H9 (cell line): ENCODE data around the gene ANTXR2. TPM values are rescaled to one million over a fixed set of nuclear protein-coding genes. Genes with fewer than 3 reads are reported as not detected.

ENCODE experiments used
- DNase-seq: peaks from one replicate; pipeline ENCODE4 v3.0.0-alpha.2; 2017
- H2AFZ ChIP-seq: one replicate; pipeline ENCODE4 v1.6.1; 2013; ENCODE audit warnings: mild to moderate bottlenecking, low read length, control low read depth, moderate library complexity
- H2AK5ac ChIP-seq: 2 replicates; pipeline ENCODE4 v1.6.1; 2013; ENCODE audit warnings: low read length, control low read depth, mixed read lengths; ENCODE audit not compliant: insufficient read length
- H2BK120ac ChIP-seq: one replicate; pipeline ENCODE4 v1.6.1; 2013; ENCODE audit warnings: low read depth, mild to moderate bottlenecking, low read length, control low read depth, inconsistent platforms; ENCODE audit not compliant: poor library complexity, severe bottlenecking
- H2BK12ac ChIP-seq: 2 replicates; pipeline ENCODE4 v1.6.1; 2013; ENCODE audit warnings: low read length, control low read depth, mixed read lengths, low read depth; ENCODE audit not compliant: insufficient read length
- H2BK15ac ChIP-seq: 2 replicates; pipeline ENCODE4 v1.6.1; 2013; ENCODE audit warnings: low read depth, low read length, control low read depth
- H2BK20ac ChIP-seq: one replicate; pipeline ENCODE4 v1.6.1; 2013; ENCODE audit warnings: low read depth, mild to moderate bottlenecking, low read length, control low read depth, inconsistent platforms; ENCODE audit not compliant: poor library complexity, severe bottlenecking
- H2BK5ac ChIP-seq: 2 replicates; pipeline ENCODE4 v1.6.1; 2013; ENCODE audit warnings: low read length, control low read depth, mixed read lengths; ENCODE audit not compliant: insufficient read length
- H3K14ac ChIP-seq: 2 replicates; pipeline ENCODE4 v1.6.1; 2013; ENCODE audit warnings: low read length, control low read depth; ENCODE audit not compliant: insufficient read depth
- H3K18ac ChIP-seq: 2 replicates; pipeline ENCODE4 v1.6.1; 2013; ENCODE audit warnings: low read depth, mild to moderate bottlenecking, mixed read lengths, low read length, control low read depth; ENCODE audit not compliant: insufficient read length
- H3K23ac ChIP-seq: 2 replicates; pipeline ENCODE4 v1.6.1; 2013; ENCODE audit warnings: low read length, control low read depth, mixed read lengths, low read depth; ENCODE audit not compliant: insufficient read length
- H3K23me2 ChIP-seq: 2 replicates; pipeline ENCODE4 v1.6.1; 2013; ENCODE audit warnings: low read depth, mild to moderate bottlenecking, mixed read lengths, low read length, control low read depth; ENCODE audit not compliant: insufficient read length, poor library complexity, severe bottlenecking
- H3K27ac ChIP-seq: 2 replicates; pipeline ENCODE4 v1.5.1; 2013; ENCODE audit warnings: low read length, control low read depth, mixed read lengths, low read depth; ENCODE audit not compliant: insufficient read length
- H3K27me3 ChIP-seq: 2 replicates; pipeline ENCODE4 v1.6.1; 2013; ENCODE audit warnings: low read length, control low read depth, inconsistent platforms; ENCODE audit not compliant: insufficient read depth
- H3K4ac ChIP-seq: 2 replicates; pipeline ENCODE4 v1.6.1; 2013; ENCODE audit warnings: low read depth, mild to moderate bottlenecking, control low read depth, inconsistent platforms, low read length, moderate library complexity
- H3K4me1 ChIP-seq: 2 replicates; pipeline ENCODE4 v1.6.1; 2013; ENCODE audit warnings: low read length, control low read depth, inconsistent platforms; ENCODE audit not compliant: insufficient read depth
- H3K4me2 ChIP-seq: 2 replicates; pipeline ENCODE4 v1.6.1; 2013; ENCODE audit warnings: low read length, control low read depth, mixed read lengths; ENCODE audit not compliant: insufficient read length, insufficient read depth
- H3K56ac ChIP-seq: 2 replicates; pipeline ENCODE4 v1.6.1; 2013; ENCODE audit warnings: low read depth, mild to moderate bottlenecking, mixed read lengths, low read length, control low read depth; ENCODE audit not compliant: insufficient read length
- H3K79me1 ChIP-seq: 2 replicates; pipeline ENCODE4 v1.6.1; 2013; ENCODE audit warnings: low read depth, mild to moderate bottlenecking, moderate library complexity, low read length, control low read depth, inconsistent platforms; ENCODE audit not compliant: insufficient read depth, poor library complexity, severe bottlenecking
- H3K79me2 ChIP-seq: 2 replicates; pipeline ENCODE4 v1.6.1; 2013; ENCODE audit warnings: low read length, control low read depth, inconsistent platforms; ENCODE audit not compliant: insufficient read depth
- H3K9ac ChIP-seq: 2 replicates; pipeline ENCODE4 v1.6.1; 2013; ENCODE audit warnings: low read length, control low read depth, mixed read lengths; ENCODE audit not compliant: insufficient read length; ENCODE audit errors: extremely low read depth
- H3K9me3 ChIP-seq: one replicate; pipeline ENCODE4 v1.6.1; 2013; ENCODE audit warnings: low read depth, low read length, inconsistent platforms; ENCODE audit not compliant: control insufficient read depth
- H3T11ph ChIP-seq: one replicate; pipeline ENCODE4 v1.6.1; 2013; ENCODE audit warnings: mild to moderate bottlenecking, low read length, control low read depth, inconsistent platforms
- H4K20me1 ChIP-seq: one replicate; pipeline ENCODE4 v1.6.1; 2013; ENCODE audit not compliant: control insufficient read depth, insufficient read length, insufficient read depth
- H4K5ac ChIP-seq: 2 replicates; pipeline ENCODE4 v1.6.1; 2013; ENCODE audit warnings: low read depth, mild to moderate bottlenecking, mixed read lengths, low read length, control low read depth; ENCODE audit not compliant: insufficient read length
- H4K8ac ChIP-seq: replicated peaks from 2 replicates; pipeline ENCODE4 v1.6.1; 2013; ENCODE audit warnings: low read length, control low read depth, mixed read lengths, low read depth; ENCODE audit not compliant: insufficient read length
- H4K91ac ChIP-seq: 2 replicates; pipeline ENCODE4 v1.6.1; 2013; ENCODE audit warnings: low read depth, mild to moderate bottlenecking, moderate library complexity, mixed read lengths, low read length, control low read depth; ENCODE audit not compliant: insufficient read length
- H3K27ac Mint-ChIP-seq, 3 experiments: 2 replicates in 2 of 3; 3 replicates in 1 of 3; pipeline ENCODE4 v1.8.0; 2020 to 2021; ENCODE audit warnings: mixed read lengths in 3 of 3, mild to moderate bottlenecking in 1 of 3, moderate library complexity in 1 of 3
- H3K27me3 Mint-ChIP-seq: 2 replicates; pipeline ENCODE4 v1.8.0; 2021; ENCODE audit warnings: low read depth, mild to moderate bottlenecking, moderate library complexity, mixed read lengths
- H3K36me3 Mint-ChIP-seq, 3 experiments: 2 replicates in 2 of 3; 3 replicates in 1 of 3; pipeline ENCODE4 v1.8.0; 2020 to 2021; ENCODE audit warnings: low read depth in 3 of 3, mixed read lengths in 3 of 3; ENCODE audit not compliant: insufficient read depth in 1 of 3
- H3K4me1 Mint-ChIP-seq, 2 experiments: 2 replicates each; pipeline ENCODE4 v1.8.0; 2020; ENCODE audit warnings: mixed read lengths in 2 of 2
- H3K4me3 Mint-ChIP-seq, 2 experiments: 2 replicates in 1 of 2; 3 replicates in 1 of 2; pipeline ENCODE4 v1.8.0; 2020 to 2021; ENCODE audit warnings: mild to moderate bottlenecking in 2 of 2, mixed read lengths in 2 of 2, moderate library complexity in 1 of 2
- H3K9me3 Mint-ChIP-seq, 2 experiments: 2 replicates in 1 of 2; 3 replicates in 1 of 2; pipeline ENCODE4 v1.8.0; 2020; ENCODE audit warnings: mild to moderate bottlenecking in 2 of 2, mixed read lengths in 2 of 2, moderate library complexity in 1 of 2
- CTCF ChIP-seq: fragments of 200-600 bp; sonication (generic); conservative IDR thresholded peaks from 3 replicates; pipeline ENCODE4 v1.8.0; 2021; ENCODE audit warnings: antibody characterized with exemption, mild to moderate bottlenecking
- WGBS: extraction: QIAGEN DNeasy Blood & Tissue Kit; methylation state at CpG from one replicate; pipeline ENCODE4 v1.1.7; 2013; ENCODE audit warnings: missing lambda C conversion rate, low lambda C conversion rate, mixed read lengths; ENCODE audit not compliant: insufficient read length; ENCODE audit errors: extremely low coverage; 5-methylcytosine and 5-hydroxymethylcytosine counted together
- total RNA-seq: library from RNA; stranded (reverse); gene quantifications from 2 replicates; pipeline ENCODE4 v1.2.1, GENCODE V29; 2021

ANTXR2 gene
- total RNA-seq, 1 experiment from 2014 or later, result 4.7 TPM

DNA sequence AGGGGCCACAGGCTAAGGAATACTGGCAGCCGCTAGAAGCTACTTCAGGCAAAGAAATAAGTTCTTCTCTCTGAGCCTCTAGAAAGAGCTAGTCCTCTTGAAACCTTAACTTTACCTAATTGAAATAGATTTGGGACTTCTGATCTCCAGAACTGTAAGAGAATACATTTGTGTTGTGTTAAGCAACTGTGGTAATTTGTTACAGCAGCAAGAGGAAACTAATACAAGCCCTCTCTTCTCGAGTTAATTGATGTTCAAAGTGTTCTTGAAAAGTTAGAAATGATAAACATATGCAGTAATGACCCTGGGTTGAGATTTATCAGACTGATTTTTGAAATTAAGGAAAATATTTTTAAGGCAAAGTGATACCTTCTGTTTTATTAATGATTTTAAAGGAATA lies 172.8 kb downstream of the ANTXR2 start:
- H2BK12ac ChIP-seq, result no peak overlapping the region
- no CpG with 5 or more reads among the region's 2 CpGs for WGBS

More for the DNA sequence above, 172.8 kb downstream of the ANTXR2 start:
- H3K23me2 ChIP-seq, result no peaks in the 10 kb centered on the region
- H2BK20ac ChIP-seq, result no peak overlapping the region
- TF ChIP-seq CTCF, result no peak
- Mint-ChIP-seq H3K27ac (no peak overlapping the region; a peak in 1 of 7 replicates), H3K4me3 (no peak overlapping the region), H3K27me3 (no peaks in the 10 kb centered on the region), H3K36me3 (peaks cover 0 to 5% (median 2%) of the 10 kb centered on the region in 3 experiments; a peak in 2 of 7 replicates), H3K4me1 (peaks cover 0 to 3% of the 10 kb centered on the region in 2 experiments; a peak in 1 of 4 replicates), H3K9me3 (peaks cover 2 to 5% of the 10 kb centered on the region in 2 experiments; a peak in 3 of 5 replicates)
- H3K23ac ChIP-seq, result no peak overlapping the region
- H3K27ac ChIP-seq, result no peak overlapping the region
- H4K5ac ChIP-seq, result no peak overlapping the region
- H3K27me3 ChIP-seq, result no peaks in the 10 kb centered on the region
- no peak overlapping the region for H3K14ac ChIP-seq
- H2BK15ac ChIP-seq, result no peak overlapping the region
- no peaks in the 10 kb centered on the region for H3K79me2 ChIP-seq
- no peak overlapping the region for H4K91ac ChIP-seq
- no peaks in the 10 kb centered on the region for H3K9me3 ChIP-seq
- no peak overlapping the region for H4K8ac ChIP-seq
- DNase-seq, result no peak
- no peak overlapping the region for H3K18ac ChIP-seq
- no peaks in the 10 kb centered on the region for H4K20me1 ChIP-seq
- no peak overlapping the region for H2BK5ac ChIP-seq
- no peak overlapping the region for H3K9ac ChIP-seq
- no peak overlapping the region for H2AFZ ChIP-seq
- no peaks in the 10 kb centered on the region for H3K79me1 ChIP-seq
- H2BK120ac ChIP-seq, result no peak overlapping the region
- H2AK5ac ChIP-seq, result no peak overlapping the region
- no peak overlapping the region for H3T11ph ChIP-seq
- no peak overlapping the region for H3K4me2 ChIP-seq
- H3K4ac ChIP-seq, result no peak overlapping the region
- no peaks in the 10 kb centered on the region for H3K4me1 ChIP-seq
- H3K56ac ChIP-seq, result no peak overlapping the region
